LHCN-M2 (cell line): Measurements from ENCODE around the gene ILKAP. TPM values are rescaled to one million over a fixed set of nuclear protein-coding genes. Genes with fewer than 3 reads are reported as not detected.

ENCODE experiments used
- DNase-seq: peaks from one replicate; pipeline ENCODE4 v3.0.0-alpha.2; 2012; ENCODE audit warnings: low read depth
- total RNA-seq: library from RNA; depleted of rRNA; stranded (reverse); fragments of >200 nt; gene quantifications from 2 replicates; pipeline ENCODE4 v1.2.3, GENCODE V29; 2014

The ILKAP gene
- total RNA-seq, 1 experiment from 2014 or later, result 22.9 TPM

- no peak for DNase-seq
These were observed 50.5 kb downstream of the ILKAP start for GRCh38 chr2:238152771-238153688.

GRCh38 chr2:238151628-238152235 is 51.8 kb downstream of the ILKAP start:
- DNase-seq, result no peak

- no peak for DNase-seq
These were observed 52.3 kb downstream of the ILKAP start for GRCh38 chr2:238151205-238151604.

- no peak for DNase-seq
These were observed 52.8 kb downstream of the ILKAP start for GRCh38 chr2:238150686-238151085.

GRCh38 chr2:238149841-238150572 is 53.5 kb downstream of the ILKAP start:
- DNase-seq, result peak; percentile 53

GRCh38 chr2:238148981-238149380 is 54.5 kb downstream of the ILKAP start:
- no peak for DNase-seq

GRCh38 chr2:238146884-238147544 is 56.5 kb downstream of the ILKAP start:
- no peak for DNase-seq

- no peak for DNase-seq
These were observed 57.6 kb downstream of the ILKAP start for GRCh38 chr2:238145851-238146250.

- DNase-seq, result no peak
These were observed 58.4 kb downstream of the ILKAP start for GRCh38 chr2:238145046-238145445.

GRCh38 chr2:238144262-238144661 is 59.2 kb downstream of the ILKAP start:
- no peak for DNase-seq

GRCh38 chr2:238143239-238143951 is 60.1 kb downstream of the ILKAP start:
- peak; percentile 98 for DNase-seq

- DNase-seq, result no peak
These were observed 60.9 kb downstream of the ILKAP start for GRCh38 chr2:238142382-238143205.

- peak; percentile 84 for DNase-seq
These were observed 61.8 kb downstream of the ILKAP start for GRCh38 chr2:238141541-238142318.

GRCh38 chr2:238140721-238141540 is 62.6 kb downstream of the ILKAP start:
- DNase-seq, result no peak

- DNase-seq, result no peak
These were observed 63.5 kb downstream of the ILKAP start for GRCh38 chr2:238140040-238140439.

GRCh38 chr2:238139196-238140039 is 64.1 kb downstream of the ILKAP start:
- DNase-seq, result no peak
